GM10248 (cell line): ENCODE measurements around the gene FBXL3.

Experiments used
- CTCF ChIA-PET: fragments of 300-600 bp; sonication (Branson Sonifier 250); formaldehyde crosslinking; extraction: SDS; loops from one replicate; lab custom pipeline; 2021; ENCODE audit warnings: antibody characterized with exemption; lab: Yijun Ruan, JAX
- POLR2A ChIA-PET: fragments of 350-650 bp; sonication (Branson Sonifier 250); formaldehyde crosslinking; extraction: SDS; loops from one replicate; lab custom pipeline; 2020; ENCODE audit warnings: antibody characterized with exemption; lab: Yijun Ruan, JAX
- DNase-seq: peaks from one replicate; pipeline ENCODE4 v3.0.0; 2012; ENCODE audit errors: extremely low spot score
- TF ChIP-seq, protein P1 (sequence below): IDR thresholded peaks from 2 replicates; pipeline ENCODE4 v1.5.1; 2012; ENCODE audit warnings: mild to moderate bottlenecking, low read depth; ENCODE audit errors: extremely low read depth, missing control alignments, control extremely low read depth

Gene FBXL3

DNA sequence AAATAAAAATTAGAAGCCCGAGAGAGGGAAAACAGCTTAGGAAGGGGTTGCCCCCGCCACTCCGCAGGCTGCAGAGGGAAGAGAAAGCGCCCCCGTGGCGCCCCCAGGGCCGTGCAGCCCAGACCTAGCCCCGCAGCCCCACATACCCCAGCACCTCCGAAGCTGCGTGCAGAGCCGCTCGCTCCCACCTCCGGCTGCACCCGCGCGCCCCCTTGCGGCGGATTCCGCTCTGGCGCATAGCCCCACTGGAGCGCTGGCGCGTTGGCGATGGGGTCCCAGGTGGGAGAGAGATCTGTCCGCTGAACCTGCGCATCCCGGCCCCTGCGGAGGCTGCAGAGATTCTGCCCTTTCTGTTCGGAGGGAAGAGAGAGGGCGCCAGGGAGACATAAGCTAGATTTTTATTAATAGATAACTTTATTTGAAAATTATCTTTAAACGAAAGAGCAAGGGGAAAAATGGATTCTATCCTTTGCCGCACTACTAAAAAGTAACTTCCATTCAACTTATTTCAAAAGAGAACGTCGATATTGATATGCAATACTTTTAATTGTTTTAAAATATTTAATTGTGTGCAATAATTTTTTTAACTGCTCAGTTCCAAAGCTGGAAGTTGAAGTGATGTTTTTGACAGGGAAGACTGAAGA, 46.8 kb downstream of the FBXL3 start:
- TF ChIP-seq, protein P1, sequence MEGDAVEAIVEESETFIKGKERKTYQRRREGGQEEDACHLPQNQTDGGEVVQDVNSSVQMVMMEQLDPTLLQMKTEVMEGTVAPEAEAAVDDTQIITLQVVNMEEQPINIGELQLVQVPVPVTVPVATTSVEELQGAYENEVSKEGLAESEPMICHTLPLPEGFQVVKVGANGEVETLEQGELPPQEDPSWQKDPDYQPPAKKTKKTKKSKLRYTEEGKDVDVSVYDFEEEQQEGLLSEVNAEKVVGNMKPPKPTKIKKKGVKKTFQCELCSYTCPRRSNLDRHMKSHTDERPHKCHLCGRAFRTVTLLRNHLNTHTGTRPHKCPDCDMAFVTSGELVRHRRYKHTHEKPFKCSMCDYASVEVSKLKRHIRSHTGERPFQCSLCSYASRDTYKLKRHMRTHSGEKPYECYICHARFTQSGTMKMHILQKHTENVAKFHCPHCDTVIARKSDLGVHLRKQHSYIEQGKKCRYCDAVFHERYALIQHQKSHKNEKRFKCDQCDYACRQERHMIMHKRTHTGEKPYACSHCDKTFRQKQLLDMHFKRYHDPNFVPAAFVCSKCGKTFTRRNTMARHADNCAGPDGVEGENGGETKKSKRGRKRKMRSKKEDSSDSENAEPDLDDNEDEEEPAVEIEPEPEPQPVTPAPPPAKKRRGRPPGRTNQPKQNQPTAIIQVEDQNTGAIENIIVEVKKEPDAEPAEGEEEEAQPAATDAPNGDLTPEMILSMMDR: peak; percentile 99
- CTCF ChIA-PET: interaction anchor here (0.7 to 6.5 kb wide), 29 partner anchors 10 to 1513 kb away, joined by 3 to 57 read pairs (median 4); partner anchors contain the start of genes CLN5 and KCTD12
- DNase-seq: peak; percentile 93
- POLR2A ChIA-PET: no interaction called here

DNA sequence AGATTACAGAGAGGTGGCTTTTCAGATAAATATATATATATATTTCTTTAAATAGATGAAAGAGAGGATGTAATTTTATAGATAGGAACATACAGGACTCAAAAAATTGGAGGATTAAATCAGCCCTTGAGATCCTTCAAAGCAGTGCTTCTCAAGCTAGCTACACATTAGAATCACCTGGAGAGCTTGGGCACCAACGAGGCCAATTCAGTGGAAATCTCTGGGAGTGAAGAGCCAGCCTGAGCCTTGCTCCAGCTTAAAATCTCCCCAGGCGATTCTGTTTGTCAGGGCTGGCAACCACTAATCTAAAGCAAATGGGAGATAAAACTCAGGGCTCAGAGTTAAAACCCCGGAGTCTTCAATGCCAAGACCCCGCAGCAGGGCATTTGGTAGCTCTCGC, 50.0 kb downstream of the FBXL3 start:
- no peak for DNase-seq
- TF ChIP-seq, protein P1: no peak
- ChIA-PET CTCF (interaction anchor here (0.7 to 1.4 kb wide), 7 partner anchors 9 to 1281 kb away, joined by 3 to 8 read pairs (median 4); no protein-coding TSS in a partner anchor), POLR2A (no interaction called here)

DNA sequence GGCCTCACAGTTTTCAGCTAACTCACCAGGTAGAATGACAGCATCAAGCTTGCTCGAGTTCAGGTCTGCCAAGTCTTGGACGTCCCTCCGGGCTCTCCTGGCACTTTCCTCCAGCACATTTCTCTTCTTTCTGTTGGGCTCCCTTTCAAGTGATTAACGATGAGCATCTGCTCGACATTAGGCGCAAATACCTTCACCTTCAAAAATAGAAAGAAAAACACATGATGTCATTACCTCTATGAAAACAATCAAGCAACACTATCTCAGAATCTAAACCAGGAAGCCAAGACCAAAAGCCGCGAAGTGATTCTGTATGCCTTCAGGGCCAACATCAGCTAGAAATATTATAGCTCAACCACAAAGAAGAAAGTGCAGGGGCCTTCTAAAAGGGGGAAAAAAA, 50.5 kb downstream of the FBXL3 start:
- DNase-seq: no peak
- POLR2A ChIA-PET: no interaction called here
- CTCF ChIA-PET: interaction anchor here (0.7 to 1.4 kb wide), 5 partner anchors 9 to 1281 kb away, joined by 3 to 8 read pairs (median 4); no protein-coding TSS in a partner anchor
- TF ChIP-seq, protein P1: no peak

DNA sequence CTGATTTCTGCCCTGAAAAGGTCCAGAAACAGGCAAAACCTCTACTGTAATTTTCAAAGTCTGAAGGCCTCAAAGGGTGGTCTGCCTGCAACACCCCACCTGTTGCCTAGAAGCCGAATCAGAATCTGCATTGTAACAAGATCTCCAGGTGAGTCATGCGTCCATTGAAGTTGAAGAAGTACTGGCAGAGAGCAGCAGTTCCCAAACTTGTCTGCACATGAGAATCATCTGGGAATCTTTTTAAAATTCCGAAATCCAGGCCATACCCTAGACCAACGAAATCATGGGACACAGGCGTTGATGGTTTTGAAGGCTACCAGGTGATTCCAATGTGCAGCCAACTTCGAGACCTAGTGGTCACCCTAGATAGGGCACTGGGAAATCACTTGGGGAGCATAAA, 51.1 kb downstream of the FBXL3 start:
- TF ChIP-seq, protein P1: no peak
- ChIA-PET POLR2A (no interaction called here), CTCF (interaction anchor here (0.7 to 1.4 kb wide), 2 partner anchors 12 to 78 kb away, joined by 3 read pairs; no protein-coding TSS in a partner anchor)

DNA sequence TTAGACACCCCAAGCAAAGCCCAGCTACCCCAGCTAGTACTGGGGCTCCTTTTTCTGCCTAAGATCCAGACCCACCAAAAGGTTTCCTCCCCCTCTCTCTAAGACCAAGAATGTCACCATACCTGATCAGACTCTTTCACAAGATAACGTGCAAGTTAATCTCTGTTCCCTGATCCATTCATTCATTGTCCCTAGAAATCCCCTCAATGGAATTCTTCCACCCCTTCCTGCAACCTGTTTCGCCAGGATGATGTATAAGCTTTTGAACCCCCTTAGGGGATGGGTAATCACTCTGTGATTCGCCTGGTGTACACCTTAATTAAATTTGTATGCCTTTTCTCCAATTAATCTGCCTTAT, 52.4 kb downstream of the FBXL3 start:
- TF ChIP-seq, protein P1: no peak
- ChIA-PET CTCF (interaction anchor here (0.8 to 2.9 kb wide), 3 partner anchors 10 to 30 kb away, joined by 3 to 10 read pairs (median 5); no protein-coding TSS in a partner anchor), POLR2A (no interaction called here)
- no peak for DNase-seq

More for the DNA sequence above, 51.1 kb downstream of the FBXL3 start:
- no peak for DNase-seq

DNA sequence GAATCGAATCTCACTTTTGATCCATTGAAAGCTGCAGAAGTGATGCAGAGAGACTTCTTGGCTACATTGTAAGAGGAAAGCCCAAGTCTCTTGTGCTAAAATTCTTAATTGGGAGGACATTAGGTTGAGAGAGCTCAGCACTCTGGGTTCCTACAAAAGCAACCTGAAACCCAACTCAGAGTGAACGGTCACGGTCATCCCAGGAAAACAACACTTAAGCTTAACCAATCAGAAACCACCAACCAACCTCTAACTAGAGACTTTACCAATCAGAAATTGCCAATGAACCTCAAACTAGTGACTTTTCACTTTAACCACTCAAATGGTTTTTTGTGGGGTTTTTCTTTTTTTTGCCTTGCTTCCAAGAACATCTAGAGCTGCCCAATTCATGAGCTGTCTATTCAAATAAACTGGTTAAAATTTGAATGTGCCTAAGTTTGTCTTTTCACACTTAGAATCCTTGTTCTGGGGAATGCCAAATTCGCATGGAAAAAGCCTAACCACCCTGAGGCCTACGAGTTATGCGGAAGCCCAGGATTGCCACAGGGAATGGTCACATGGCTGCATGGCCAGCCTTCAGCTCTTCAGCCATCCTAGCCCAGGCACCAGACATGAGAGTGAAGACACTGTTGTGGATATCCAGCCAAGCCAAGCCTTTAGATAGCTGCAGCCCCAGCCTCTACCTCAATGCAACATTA, 52.9 kb downstream of the FBXL3 start:
- CTCF ChIA-PET: interaction anchor here (1.6 to 2.9 kb wide), 2 partner anchors 11 to 31 kb away, joined by 5 to 10 read pairs; no protein-coding TSS in a partner anchor
- TF ChIP-seq, protein P1: no peak

More for the DNA sequence above, 52.9 kb downstream of the FBXL3 start:
- DNase-seq: no peak
- POLR2A ChIA-PET: no interaction called here
